ENCODE data around the gene MTHFSD.
A peak's percentile ranks its signal among the peaks of the same experiment; 100 is the strongest.

Gene MTHFSD

GRCh38 chr16:86505899-86506864 lies 48.9 kb downstream of the MTHFSD start:
- peak overlapping the region in 6 of 10 experiments; percentile 22 to 46 (median 31); a peak in 7 of 20 replicates for H3K4me3 ChIP-seq
- peaks cover 0 to 98% (median 88%) of the 10 kb centered on the region in 11 experiments; a peak in 17 of 22 replicates for H4K20me1 ChIP-seq
- no peaks in the 10 kb centered on the region for H3K9me3 ChIP-seq (replicated peaks in 1 of 11)
- H3K27me3 ChIP-seq, result peaks cover 100% of the 10 kb centered on the region in 11 experiments
- H3K27ac ChIP-seq, result no peak overlapping the region
- H3K36me3 ChIP-seq, result no peaks in the 10 kb centered on the region
- peak overlapping the region; percentile 14 to 80 (median 55); a peak in 21 of 22 replicates for H3K4me2 ChIP-seq
- H3K4me1 ChIP-seq, result peaks cover 6 to 35% (median 28%) of the 10 kb centered on the region in 10 experiments; a peak in 19 of 20 replicates
- H3K9ac ChIP-seq, result peak overlapping the region in 2 of 11 experiments; percentile 5 to 43; a peak in 1 of 22 replicates
- no peak for TF ChIP-seq Cebpa-rat (IDR thresholded peaks at IDR 0.05)

GRCh38 chr16:86505185-86505898 lies 49.7 kb downstream of the MTHFSD start:
- Histone ChIP-seq H3K4me2 (peak overlapping the region; percentile 14 to 80 (median 55)), H3K9me3 (replicated peaks in 1 of 11) (no peaks in the 10 kb centered on the region), H3K27me3 (peaks cover 100% of the 10 kb centered on the region in 11 experiments), H3K4me3 (peak overlapping the region in 7 of 10 experiments; percentile 14 to 46 (median 31); a peak in 8 of 20 replicates), H4K20me1 (peaks cover 0 to 98% (median 88%) of the 10 kb centered on the region in 11 experiments; a peak in 17 of 22 replicates), H3K9ac (peak overlapping the region in 2 of 11 experiments; percentile 5 to 43; a peak in 1 of 22 replicates), H3K4me1 (peaks cover 6 to 30% (median 23%) of the 10 kb centered on the region in 10 experiments; a peak in 19 of 20 replicates), H3K27ac (no peak overlapping the region), H3K36me3 (no peaks in the 10 kb centered on the region)
- no peak for TF ChIP-seq Cebpa-rat (IDR thresholded peaks at IDR 0.05)

GRCh38 chr16:86504315-86505184 lies 50.5 kb downstream of the MTHFSD start:
- H3K9me3 ChIP-seq (replicated peaks in 1 of 11), result no peaks in the 10 kb centered on the region
- TF ChIP-seq Cebpa-rat (IDR thresholded peaks at IDR 0.05), result no peak
- no peak overlapping the region for H3K27ac ChIP-seq
- peak overlapping the region in 4 of 11 experiments; percentile 52 to 80 (median 62); a peak in 6 of 22 replicates for H3K4me2 ChIP-seq
- 0 out of 20 replicates have a peak overlapping the region, but pooled peaks of 1 of the 10 experiments have one; percentile 31 for H3K4me3 ChIP-seq
- H3K4me1 ChIP-seq, result peaks cover 6 to 24% (median 20%) of the 10 kb centered on the region in 10 experiments; a peak in 18 of 20 replicates
- no peaks in the 10 kb centered on the region for H3K36me3 ChIP-seq
- peaks cover 0 to 100% (median 93%) of the 10 kb centered on the region in 11 experiments; a peak in 17 of 22 replicates for H4K20me1 ChIP-seq
- H3K27me3 ChIP-seq, result peaks cover 100% of the 10 kb centered on the region in 11 experiments
- H3K9ac ChIP-seq, result no peak overlapping the region

GRCh38 chr16:86503830-86504229 lies 51.2 kb downstream of the MTHFSD start:
- Histone ChIP-seq H4K20me1 (peaks cover 0 to 100% (median 97%) of the 10 kb centered on the region in 11 experiments; a peak in 17 of 22 replicates), H3K9ac (no peak overlapping the region), H3K4me3 (no peak overlapping the region), H3K9me3 (replicated peaks in 1 of 11) (no peaks in the 10 kb centered on the region), H3K27me3 (peaks cover 100% of the 10 kb centered on the region in 11 experiments), H3K36me3 (no peaks in the 10 kb centered on the region), H3K4me1 (peaks cover 4 to 17% (median 14%) of the 10 kb centered on the region in 10 experiments; a peak in 17 of 20 replicates), H3K27ac (no peak overlapping the region), H3K4me2 (no peak overlapping the region)
- TF ChIP-seq Cebpa-rat (IDR thresholded peaks at IDR 0.05), result no peak

GRCh38 chr16:86502856-86503748 lies 51.9 kb downstream of the MTHFSD start:
- Histone ChIP-seq H3K9ac (no peak overlapping the region), H3K27ac (no peak overlapping the region), H4K20me1 (peaks cover 0 to 100% (median 97%) of the 10 kb centered on the region in 11 experiments; a peak in 17 of 22 replicates), H3K4me1 (peaks cover 0 to 11% (median 9%) of the 10 kb centered on the region in 10 experiments; a peak in 13 of 20 replicates), H3K9me3 (replicated peaks in 1 of 11) (no peaks in the 10 kb centered on the region), H3K4me2 (no peak overlapping the region), H3K27me3 (peaks cover 100% of the 10 kb centered on the region in 11 experiments), H3K36me3 (no peaks in the 10 kb centered on the region), H3K4me3 (no peak overlapping the region)
- no peak for TF ChIP-seq Cebpa-rat (IDR thresholded peaks at IDR 0.05)

- Histone ChIP-seq H3K4me2 (no peak overlapping the region), H3K36me3 (no peaks in the 10 kb centered on the region), H3K27me3 (peaks cover 100% of the 10 kb centered on the region in 11 experiments), H3K4me1 (peaks cover 0 to 11% (median 9%) of the 10 kb centered on the region in 10 experiments; a peak in 13 of 20 replicates), H3K9me3 (replicated peaks in 1 of 11) (no peaks in the 10 kb centered on the region), H4K20me1 (peaks cover 0 to 93% (median 89%) of the 10 kb centered on the region in 11 experiments; a peak in 17 of 22 replicates), H3K27ac (no peak overlapping the region), H3K9ac (no peak overlapping the region), H3K4me3 (no peak overlapping the region)
- TF ChIP-seq Cebpa-rat (IDR thresholded peaks at IDR 0.05), result no peak
Observed at GRCh38 chr16:86501989-86502855, 52.8 kb downstream of the MTHFSD start.

All from BLaER1 treated with 17β-estradiol and CSF1 and Interleukin-3, amounts not matched to agents 10 nM and 100 nM (cell line).